ENCODE measurements around the gene USP31. TPM values are rescaled to one million over a fixed set of nuclear protein-coding genes. Genes with fewer than 3 reads are reported as not detected.

The USP31 gene
- total RNA-seq (7.1 and 8.7 TPM in 2 replicates), polyA plus RNA-seq (5.1 and 5.4 TPM in 2 replicates)

DNA sequence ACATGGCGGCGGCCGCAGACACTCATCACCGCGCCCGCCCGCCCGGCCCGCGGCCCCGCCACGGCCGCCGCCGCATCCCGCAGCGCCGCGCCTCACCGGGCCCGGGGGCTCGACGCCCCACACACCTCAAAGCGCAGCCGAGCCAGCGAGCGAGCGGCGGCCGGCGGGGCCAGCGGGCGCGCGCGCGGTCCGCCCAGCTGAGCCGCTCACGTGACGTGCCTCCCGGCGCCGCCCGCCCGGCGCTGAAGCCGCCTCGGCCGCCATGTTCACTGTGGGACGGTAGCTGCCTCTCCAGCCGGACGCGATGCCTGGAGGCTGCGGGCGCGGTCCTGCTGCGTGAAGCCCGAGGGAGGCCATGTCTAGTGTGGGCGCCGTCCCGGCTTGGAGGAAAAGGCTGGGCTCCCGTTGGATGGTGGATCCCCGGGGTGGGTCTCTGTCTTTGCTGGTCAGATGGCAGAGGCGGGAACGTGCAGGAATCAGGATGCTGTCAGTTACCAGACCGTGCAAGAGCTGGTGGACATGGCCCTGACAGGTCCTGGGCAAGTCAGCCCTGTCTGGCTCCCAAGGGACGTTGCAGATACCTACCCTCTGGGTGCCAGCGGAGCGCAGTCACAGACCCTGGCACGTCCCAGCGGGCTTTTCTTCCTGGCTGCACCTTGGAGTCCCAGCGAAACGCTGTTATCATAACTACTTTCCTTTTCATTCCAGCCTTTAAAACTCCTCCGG is at the start of gene USP31:
Gene USP31, minus strand, starts transcription at position 186 of the 726 bp plus-strand sequence. Its CDS starts 182 bp downstream, at position 4.
- H3K9me3 ChIP-seq (ENCODE audit: low read depth) = no peaks in the 10 kb centered on the region
- no peak for TF ChIP-seq CTCF (IDR thresholded peaks at IDR 0.05; ENCODE audit: low read depth, low read length)
- no peak within 1 kb of the TSS for H3K27ac ChIP-seq
- DNase-seq (ENCODE audit: low read depth in 1 of 2, low spot score in 1 of 2) = peak; percentile 98
- H3K36me3 ChIP-seq = no peaks in the 10 kb centered on the region
- peak within 1 kb of the TSS; percentile 58 for H3K4me3 ChIP-seq
- no peaks in the 10 kb centered on the region for H3K4me1 ChIP-seq (ENCODE audit: low read depth)
- peaks cover 3% of the 10 kb centered on the region for H3K27me3 ChIP-seq

GRCh38 chr16:23196539-23196938 is 47.3 kb upstream of the USP31 start:
- Histone ChIP-seq H3K4me3 (no peak overlapping the region), H3K4me1 (ENCODE audit: low read depth) (no peaks in the 10 kb centered on the region), H3K9me3 (ENCODE audit: low read depth) (no peaks in the 10 kb centered on the region), H3K27me3 (peaks cover 3% of the 10 kb centered on the region), H3K36me3 (no peaks in the 10 kb centered on the region), H3K27ac (no peak overlapping the region)
- no peak for TF ChIP-seq CTCF (IDR thresholded peaks at IDR 0.05; ENCODE audit: low read depth, low read length)
- DNase-seq (ENCODE audit: low read depth in 1 of 2, low spot score in 1 of 2) = no peak

DNA sequence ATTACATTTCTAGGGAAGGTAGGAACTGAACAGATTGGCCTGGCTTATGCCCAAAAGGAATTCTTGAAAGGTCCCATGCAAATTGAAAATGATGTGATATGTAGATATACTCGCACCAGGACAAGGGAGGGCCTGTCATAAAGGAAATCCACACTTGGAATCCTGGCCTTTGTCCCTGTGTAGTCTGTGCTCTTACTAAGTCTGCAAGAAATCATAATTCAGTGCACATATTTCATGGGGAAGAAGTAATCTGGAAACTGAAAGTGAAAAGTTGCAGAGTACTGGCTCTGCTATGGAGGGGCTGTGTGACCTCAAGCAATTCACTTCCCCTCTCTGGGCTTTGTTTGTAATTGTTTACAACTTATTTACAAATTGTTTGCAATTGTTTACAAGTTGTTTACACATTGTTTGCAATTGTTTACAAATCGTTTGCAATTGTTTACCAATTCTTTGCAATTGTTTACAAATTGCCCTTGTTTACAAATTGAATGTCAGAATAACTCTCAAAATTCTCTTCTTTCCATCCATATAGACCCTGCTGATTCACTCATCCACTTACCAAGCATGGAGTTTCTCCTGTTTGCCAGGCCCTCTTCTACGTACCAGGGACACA is 46.2 kb upstream of the USP31 start:
- H3K27me3 ChIP-seq = peaks cover 3% of the 10 kb centered on the region
- no peak for TF ChIP-seq CTCF (IDR thresholded peaks at IDR 0.05; ENCODE audit: low read depth, low read length)
- no peaks in the 10 kb centered on the region for H3K9me3 ChIP-seq (ENCODE audit: low read depth)
- H3K4me1 ChIP-seq (ENCODE audit: low read depth) = no peaks in the 10 kb centered on the region
- no peak for DNase-seq (ENCODE audit: low read depth in 1 of 2, low spot score in 1 of 2)
- H3K4me3 ChIP-seq = no peak overlapping the region
- no peak overlapping the region for H3K27ac ChIP-seq
- H3K36me3 ChIP-seq = no peaks in the 10 kb centered on the region

- Histone ChIP-seq H3K9me3 (ENCODE audit: low read depth) (no peaks in the 10 kb centered on the region), H3K36me3 (no peaks in the 10 kb centered on the region), H3K27me3 (peaks cover 3% of the 10 kb centered on the region), H3K27ac (no peak overlapping the region), H3K4me3 (no peak overlapping the region), H3K4me1 (ENCODE audit: low read depth) (no peaks in the 10 kb centered on the region)
- DNase-seq (ENCODE audit: low read depth in 1 of 2, low spot score in 1 of 2) = no peak
- TF ChIP-seq CTCF (IDR thresholded peaks at IDR 0.05; ENCODE audit: low read depth, low read length) = no peak
Observed at GRCh38 chr16:23194497-23195221, 45.4 kb upstream of the USP31 start.

DNA sequence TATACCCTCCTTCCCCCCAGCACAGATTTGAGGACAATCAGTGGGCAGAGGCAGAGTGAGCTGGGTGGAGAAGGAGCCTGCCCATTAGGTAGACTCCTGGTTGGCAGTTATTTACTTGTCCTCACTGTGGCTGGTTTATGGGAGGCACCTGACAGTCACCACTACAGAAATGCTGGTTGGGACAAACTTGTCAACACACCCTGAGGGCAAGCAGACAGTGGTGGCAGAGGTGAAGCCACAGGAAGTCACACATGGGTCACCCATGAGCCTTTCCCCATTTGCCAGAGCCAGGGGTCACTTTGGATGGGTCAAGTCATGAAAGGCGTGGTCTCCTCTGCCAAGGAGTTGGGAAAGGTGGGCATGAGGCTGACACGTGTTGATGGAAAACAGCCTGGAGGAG is 39.7 kb upstream of the USP31 start:
- Histone ChIP-seq H3K4me3 (no peak overlapping the region), H3K27me3 (peaks cover 45% of the 10 kb centered on the region), H3K27ac (no peak overlapping the region), H3K4me1 (ENCODE audit: low read depth) (no peaks in the 10 kb centered on the region), H3K9me3 (ENCODE audit: low read depth) (no peaks in the 10 kb centered on the region), H3K36me3 (no peaks in the 10 kb centered on the region)
- TF ChIP-seq CTCF (IDR thresholded peaks at IDR 0.05; ENCODE audit: low read depth, low read length) = no peak
- no peak for DNase-seq (ENCODE audit: low read depth in 1 of 2, low spot score in 1 of 2)

Data from cardiac muscle cell (in vitro differentiated cells and primary cell).